Sigmoid colon (tissue), 3 donors: ENCODE data around the gene DIP2B.

Experiments used
- CTCF ChIP-seq, 4 experiments: fragments of 450-650 bp in 3 of 4; fragments of 200-600 bp in 1 of 4; IDR thresholded peaks; one replicate each; pipeline ENCODE4 v1.5.1; 2016 to 2019; ENCODE audit warnings: antibody characterized with exemption in 4 of 4, mild to moderate bottlenecking in 3 of 4, moderate library complexity in 2 of 4
- POLR2A ChIP-seq, 2 donors: fragments of 450-650 bp; IDR thresholded peaks; one replicate each; pipeline ENCODE4 v1.6.1; 2016; ENCODE audit warnings: antibody characterized with exemption in 2 of 2, mild to moderate bottlenecking in 2 of 2, moderate library complexity in 2 of 2

- TF ChIP-seq CTCF (IDR thresholded peaks at IDR 0.05) = no peak
- TF ChIP-seq POLR2A (IDR thresholded peaks at IDR 0.05) = no peak
Observed at GRCh38 chr12:50599366-50600095, 94.7 kb downstream of the DIP2B start.
